GM23248 (cell line): ENCODE measurements around the gene SLAMF7.

Experiments used
- EZH2 ChIP-seq: fragments of 200-600 bp; sonication (generic); IDR thresholded peaks from 2 replicates; pipeline ENCODE4 v1.6.1; 2018; ENCODE audit warnings: antibody characterized with exemption, mild to moderate bottlenecking; ENCODE audit not compliant: insufficient read depth, poor library complexity, severe bottlenecking
- EZH2phosphoT487 ChIP-seq: fragments of 200-600 bp; sonication (generic); IDR thresholded peaks from 2 replicates; pipeline ENCODE4 v1.6.1; 2018; ENCODE audit warnings: antibody characterized with exemption, moderate library complexity, mild to moderate bottlenecking, low read depth; ENCODE audit not compliant: insufficient read depth

GRCh38 chr1:160744199-160744851 lies 5.3 kb downstream of the SLAMF7 start:
- no peak for TF ChIP-seq EZH2
- TF ChIP-seq EZH2phosphoT487 = no peak
